K562 (cell line): ENCODE results near the gene CDKN2C. TPM values are rescaled to one million over a fixed set of nuclear protein-coding genes. Genes with fewer than 3 reads are reported as not detected.

Source experiments
- CREM ChIP-seq: IDR thresholded peaks from 2 replicates; pipeline ENCODE4 v1.6.1; 2014; ENCODE audit warnings: antibody characterized with exemption, low read depth
- ELF1 ChIP-seq: fragments of 200-800 bp; sonication (Bioruptor generic); IDR thresholded peaks from 2 replicates; pipeline ENCODE4 v1.6.1; 2016; ENCODE audit warnings: missing genetic modification characterization, missing compliant biosample characterization
- MTA3 ChIP-seq: fragments of 450-650 bp; formaldehyde crosslinking; IDR thresholded peaks from 2 replicates; pipeline ENCODE4 v1.6.1; 2017; ENCODE audit warnings: mild to moderate bottlenecking, borderline replicate concordance
- NR3C1 ChIP-seq: sonication (generic); formaldehyde crosslinking; IDR thresholded peaks from 2 replicates; pipeline ENCODE4 v1.8.1; 2022; ENCODE audit warnings: missing genetic modification reagents
- PCBP1 ChIP-seq: fragments of 200-400 bp; formaldehyde crosslinking; IDR thresholded peaks from 2 replicates; pipeline ENCODE4 v1.6.1; 2018; ENCODE audit warnings: mild to moderate bottlenecking, low read depth, low read length; ENCODE audit not compliant: poor library complexity, severe bottlenecking
- PHF8 ChIP-seq: fragments of 200-600 bp; sonication (generic); IDR thresholded peaks from 2 replicates; pipeline ENCODE4 v1.6.1; 2012; ENCODE audit warnings: mixed run types, mild to moderate bottlenecking, inconsistent platforms, low read length, moderate library complexity, borderline replicate concordance
- SIN3B ChIP-seq: fragments of 450-650 bp; IDR thresholded peaks from 2 replicates; pipeline ENCODE4 v1.6.1; 2017; ENCODE audit warnings: low read depth, mild to moderate bottlenecking, moderate library complexity
- TCF15 ChIP-seq: fragments of 250-450 bp; sonication (Bioruptor Pico); IDR thresholded peaks from 2 replicates; pipeline ENCODE4 v1.8.0; 2022; ENCODE audit warnings: moderate library complexity, mild to moderate bottlenecking, inconsistent platforms
- ZFX ChIP-seq: sonication (generic); formaldehyde crosslinking; IDR thresholded peaks from 2 replicates; pipeline ENCODE4 v1.8.0; 2022; ENCODE audit warnings: mild to moderate bottlenecking, missing genetic modification reagents, moderate library complexity
- ZNF146 ChIP-seq: IDR thresholded peaks from one replicate; pipeline ENCODE4 v1.6.1; 2018; ENCODE audit warnings: missing compliant biosample characterization; ENCODE audit not compliant: unreplicated experiment
- ZNF253 ChIP-seq: fragments of 250-450 bp; sonication (Bioruptor Pico); conservative IDR thresholded peaks from 2 replicates; pipeline ENCODE4 v1.6.1; 2021; ENCODE audit warnings: mild to moderate bottlenecking
- polyA plus RNA-seq, 8 experiments: library from polyadenylated mRNA; depleted of rRNA in 4 of 8; stranded (reverse) in 5 of 8; unstranded in 3 of 8; fragments of >200 nt; fragmentation: Nextera tagmentation in 2 of 8; fragmentation: Illumina TruSeq in 1 of 8; extraction: Ambion mirVana in 2 of 8; extraction: Trizol in 1 of 8; gene quantifications; 2 replicates each; pipeline versions ENCODE4 v1.2.1 to v1.2.3, GENCODE V29; 2011 to 2014; ENCODE audit warnings: inconsistent platforms in 1 of 8, missing spikeins in 1 of 8
- total RNA-seq, 7 experiments: library from RNA; depleted of rRNA in 6 of 7; stranded (reverse); fragments of >200 nt in 6 of 7; fragmentation: Illumina TruSeq in 2 of 7; extraction: Trizol in 2 of 7; gene quantifications; 2 replicates each; pipeline versions ENCODE4 v1.2.1 to v1.2.3, GENCODE V29; 2011 to 2021; ENCODE audit warnings: low replicate concordance in 1 of 7
- TF ChIP-seq, protein P1 (sequence below): IDR thresholded peaks from 3 replicates; pipeline ENCODE4 v1.6.1; 2011; ENCODE audit warnings: borderline replicate concordance, mild to moderate bottlenecking, moderate library complexity; ENCODE audit not compliant: insufficient read length; ENCODE audit errors: extremely low read depth
- TF ChIP-seq, protein P2 (sequence below), 2 experiments: fragments of 450-650 bp; IDR thresholded peaks; 2 replicates each; pipeline ENCODE4 v1.6.1; 2018; ENCODE audit warnings: mild to moderate bottlenecking in 2 of 2, low read depth in 1 of 2; ENCODE audit not compliant: partially characterized antibody in 2 of 2
- TF ChIP-seq, protein P3 (sequence below): fragments of 450-650 bp; IDR thresholded peaks from one replicate; pipeline ENCODE4 v1.6.1; 2018; ENCODE audit warnings: mild to moderate bottlenecking, moderate library complexity; ENCODE audit not compliant: partially characterized antibody

The CDKN2C gene
- total and polyA plus RNA-seq, 9 of the 15 experiments (the other 6 are each of a cell fraction or from before 2014, with no cell fraction given): 11.9 to 74.3 (median 45.9) TPM

- TF ChIP-seq, protein P1, sequence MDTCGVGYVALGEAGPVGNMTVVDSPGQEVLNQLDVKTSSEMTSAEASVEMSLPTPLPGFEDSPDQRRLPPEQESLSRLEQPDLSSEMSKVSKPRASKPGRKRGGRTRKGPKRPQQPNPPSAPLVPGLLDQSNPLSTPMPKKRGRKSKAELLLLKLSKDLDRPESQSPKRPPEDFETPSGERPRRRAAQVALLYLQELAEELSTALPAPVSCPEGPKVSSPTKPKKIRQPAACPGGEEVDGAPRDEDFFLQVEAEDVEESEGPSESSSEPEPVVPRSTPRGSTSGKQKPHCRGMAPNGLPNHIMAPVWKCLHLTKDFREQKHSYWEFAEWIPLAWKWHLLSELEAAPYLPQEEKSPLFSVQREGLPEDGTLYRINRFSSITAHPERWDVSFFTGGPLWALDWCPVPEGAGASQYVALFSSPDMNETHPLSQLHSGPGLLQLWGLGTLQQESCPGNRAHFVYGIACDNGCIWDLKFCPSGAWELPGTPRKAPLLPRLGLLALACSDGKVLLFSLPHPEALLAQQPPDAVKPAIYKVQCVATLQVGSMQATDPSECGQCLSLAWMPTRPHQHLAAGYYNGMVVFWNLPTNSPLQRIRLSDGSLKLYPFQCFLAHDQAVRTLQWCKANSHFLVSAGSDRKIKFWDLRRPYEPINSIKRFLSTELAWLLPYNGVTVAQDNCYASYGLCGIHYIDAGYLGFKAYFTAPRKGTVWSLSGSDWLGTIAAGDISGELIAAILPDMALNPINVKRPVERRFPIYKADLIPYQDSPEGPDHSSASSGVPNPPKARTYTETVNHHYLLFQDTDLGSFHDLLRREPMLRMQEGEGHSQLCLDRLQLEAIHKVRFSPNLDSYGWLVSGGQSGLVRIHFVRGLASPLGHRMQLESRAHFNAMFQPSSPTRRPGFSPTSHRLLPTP: no peak
- TF ChIP-seq ELF1 (peak; percentile 80), NR3C1 (no peak), SIN3B (peak; percentile 93), ZNF253 (CRISPR knock-in tag) (no peak), TCF15 (CRISPR knock-in tag) (no peak), CREM (peak; percentile 100), ZNF146 (no peak), PHF8 (peak; percentile 98), PCBP1 (peak; percentile 82), ZFX (CRISPR knock-in tag) (peak; percentile 82), MTA3 (peak; percentile 88; the same call in 1 of the 2 replicates)
- TF ChIP-seq, protein P2, sequence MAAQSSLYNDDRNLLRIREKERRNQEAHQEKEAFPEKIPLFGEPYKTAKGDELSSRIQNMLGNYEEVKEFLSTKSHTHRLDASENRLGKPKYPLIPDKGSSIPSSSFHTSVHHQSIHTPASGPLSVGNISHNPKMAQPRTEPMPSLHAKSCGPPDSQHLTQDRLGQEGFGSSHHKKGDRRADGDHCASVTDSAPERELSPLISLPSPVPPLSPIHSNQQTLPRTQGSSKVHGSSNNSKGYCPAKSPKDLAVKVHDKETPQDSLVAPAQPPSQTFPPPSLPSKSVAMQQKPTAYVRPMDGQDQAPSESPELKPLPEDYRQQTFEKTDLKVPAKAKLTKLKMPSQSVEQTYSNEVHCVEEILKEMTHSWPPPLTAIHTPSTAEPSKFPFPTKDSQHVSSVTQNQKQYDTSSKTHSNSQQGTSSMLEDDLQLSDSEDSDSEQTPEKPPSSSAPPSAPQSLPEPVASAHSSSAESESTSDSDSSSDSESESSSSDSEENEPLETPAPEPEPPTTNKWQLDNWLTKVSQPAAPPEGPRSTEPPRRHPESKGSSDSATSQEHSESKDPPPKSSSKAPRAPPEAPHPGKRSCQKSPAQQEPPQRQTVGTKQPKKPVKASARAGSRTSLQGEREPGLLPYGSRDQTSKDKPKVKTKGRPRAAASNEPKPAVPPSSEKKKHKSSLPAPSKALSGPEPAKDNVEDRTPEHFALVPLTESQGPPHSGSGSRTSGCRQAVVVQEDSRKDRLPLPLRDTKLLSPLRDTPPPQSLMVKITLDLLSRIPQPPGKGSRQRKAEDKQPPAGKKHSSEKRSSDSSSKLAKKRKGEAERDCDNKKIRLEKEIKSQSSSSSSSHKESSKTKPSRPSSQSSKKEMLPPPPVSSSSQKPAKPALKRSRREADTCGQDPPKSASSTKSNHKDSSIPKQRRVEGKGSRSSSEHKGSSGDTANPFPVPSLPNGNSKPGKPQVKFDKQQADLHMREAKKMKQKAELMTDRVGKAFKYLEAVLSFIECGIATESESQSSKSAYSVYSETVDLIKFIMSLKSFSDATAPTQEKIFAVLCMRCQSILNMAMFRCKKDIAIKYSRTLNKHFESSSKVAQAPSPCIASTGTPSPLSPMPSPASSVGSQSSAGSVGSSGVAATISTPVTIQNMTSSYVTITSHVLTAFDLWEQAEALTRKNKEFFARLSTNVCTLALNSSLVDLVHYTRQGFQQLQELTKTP (IDR thresholded peaks at IDR 0.05; ENCODE audit: low read depth in 1 of 2, partially characterized antibody in 2 of 2): peak; percentile 57 to 74
- TF ChIP-seq, protein P3, sequence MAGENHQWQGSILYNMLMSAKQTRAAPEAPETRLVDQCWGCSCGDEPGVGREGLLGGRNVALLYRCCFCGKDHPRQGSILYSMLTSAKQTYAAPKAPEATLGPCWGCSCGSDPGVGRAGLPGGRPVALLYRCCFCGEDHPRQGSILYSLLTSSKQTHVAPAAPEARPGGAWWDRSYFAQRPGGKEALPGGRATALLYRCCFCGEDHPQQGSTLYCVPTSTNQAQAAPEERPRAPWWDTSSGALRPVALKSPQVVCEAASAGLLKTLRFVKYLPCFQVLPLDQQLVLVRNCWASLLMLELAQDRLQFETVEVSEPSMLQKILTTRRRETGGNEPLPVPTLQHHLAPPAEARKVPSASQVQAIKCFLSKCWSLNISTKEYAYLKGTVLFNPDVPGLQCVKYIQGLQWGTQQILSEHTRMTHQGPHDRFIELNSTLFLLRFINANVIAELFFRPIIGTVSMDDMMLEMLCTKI: no peak
Measured at GRCh38 chr1:50959913-50960844, 9.9 kb upstream of the CDKN2C start, which contains the start of gene FAF1 (continued).
